ENCODE measurements around the gene FOXP1. TPM values are rescaled to one million over a fixed set of nuclear protein-coding genes. Genes with fewer than 3 reads are reported as not detected.

The FOXP1 gene
- total RNA-seq, 2 donors from 2014 or later, result 41.7 to 94.3 TPM

GRCh38 chr3:71265365-71265915 is 318.1 kb downstream of the FOXP1 start:
- DNase-seq, result no peak
- 97% methylated on average over 9 of the region's 9 CpGs for WGBS, 2 experiments (ENCODE audit: insufficient coverage in 1 of 2, insufficient read length in 1 of 2)
- Histone ChIP-seq H3K9ac (ENCODE audit: extremely low read depth, low read length, poor library complexity, severe bottlenecking) (no peak overlapping the region), H3K9me3 (ENCODE audit: control insufficient read depth, low read length) (no peaks in the 10 kb centered on the region), H3K4me1 (ENCODE audit: control insufficient read depth, insufficient read depth, low read length) (no peaks in the 10 kb centered on the region), H3K27ac (ENCODE audit: low read depth, low read length) (no peak overlapping the region), H3K4me3 (ENCODE audit: low read length) (no peak overlapping the region), H3K36me3 (ENCODE audit: control insufficient read depth, insufficient read depth, low read length) (no peaks in the 10 kb centered on the region), H3K27me3 (ENCODE audit: control insufficient read depth, insufficient read depth, low read length, poor library complexity, severe bottlenecking) (no peaks in the 10 kb centered on the region)
- Mint-ChIP-seq H3K27me3 (ENCODE audit: insufficient read depth) (no peaks in the 10 kb centered on the region), H3K4me1 (peaks cover 25% of the 10 kb centered on the region), H3K9me3 (no peaks in the 10 kb centered on the region), H3K27ac (no peak overlapping the region), H3K36me3 (ENCODE audit: low read depth) (peaks cover 7% of the 10 kb centered on the region), H3K4me3 (no peak overlapping the region)
- TF ChIP-seq CTCF (conservative IDR thresholded peaks at IDR 0.05), result no peak

GRCh38 chr3:71264840-71265239 is 318.7 kb downstream of the FOXP1 start:
- no peak overlapping the region for H3K27ac Mint-ChIP-seq
- Histone ChIP-seq H3K4me3 (ENCODE audit: low read length) (no peak overlapping the region), H3K4me1 (ENCODE audit: control insufficient read depth, insufficient read depth, low read length) (no peaks in the 10 kb centered on the region), H3K9me3 (ENCODE audit: control insufficient read depth, low read length) (no peaks in the 10 kb centered on the region), H3K27ac (ENCODE audit: low read depth, low read length) (no peak overlapping the region), H3K9ac (ENCODE audit: extremely low read depth, low read length, poor library complexity, severe bottlenecking) (no peak overlapping the region), H3K27me3 (ENCODE audit: control insufficient read depth, insufficient read depth, low read length, poor library complexity, severe bottlenecking) (no peaks in the 10 kb centered on the region), H3K36me3 (ENCODE audit: control insufficient read depth, insufficient read depth, low read length) (no peaks in the 10 kb centered on the region)
- peaks cover 7% of the 10 kb centered on the region for H3K36me3 Mint-ChIP-seq (ENCODE audit: low read depth)
- TF ChIP-seq CTCF (conservative IDR thresholded peaks at IDR 0.05), result no peak
- H3K4me1 Mint-ChIP-seq, result peaks cover 21% of the 10 kb centered on the region
- no peaks in the 10 kb centered on the region for H3K27me3 Mint-ChIP-seq (ENCODE audit: insufficient read depth)
- DNase-seq, result no peak
- H3K9me3 Mint-ChIP-seq, result no peaks in the 10 kb centered on the region
- no peak overlapping the region for H3K4me3 Mint-ChIP-seq
- WGBS, 2 experiments (ENCODE audit: insufficient coverage in 1 of 2, insufficient read length in 1 of 2), result 91 to 100% methylated on average over 2 of the region's 2 CpGs

GRCh38 chr3:71262364-71263265 is 320.9 kb downstream of the FOXP1 start:
- H3K4me3 Mint-ChIP-seq, result no peak overlapping the region
- Histone ChIP-seq H3K36me3 (ENCODE audit: control insufficient read depth, insufficient read depth, low read length) (no peaks in the 10 kb centered on the region), H3K4me1 (ENCODE audit: control insufficient read depth, insufficient read depth, low read length) (no peaks in the 10 kb centered on the region), H3K27ac (ENCODE audit: low read depth, low read length) (peak overlapping the region; percentile 22), H3K4me3 (ENCODE audit: low read length) (no peak overlapping the region), H3K9ac (ENCODE audit: extremely low read depth, low read length, poor library complexity, severe bottlenecking) (no peak overlapping the region), H3K9me3 (ENCODE audit: control insufficient read depth, low read length) (no peaks in the 10 kb centered on the region), H3K27me3 (ENCODE audit: control insufficient read depth, insufficient read depth, low read length, poor library complexity, severe bottlenecking) (no peaks in the 10 kb centered on the region)
- peak overlapping the region; percentile 3 for H3K27ac Mint-ChIP-seq
- H3K36me3 Mint-ChIP-seq (ENCODE audit: low read depth), result peaks cover 7% of the 10 kb centered on the region
- no peak for TF ChIP-seq CTCF (conservative IDR thresholded peaks at IDR 0.05)
- peaks cover 38% of the 10 kb centered on the region for H3K4me1 Mint-ChIP-seq
- DNase-seq, result no peak
- 92% methylated on average over 7 to 8 of the region's 8 CpGs for WGBS, 2 experiments (ENCODE audit: insufficient coverage in 1 of 2, insufficient read length in 1 of 2)
- no peaks in the 10 kb centered on the region for H3K27me3 Mint-ChIP-seq (ENCODE audit: insufficient read depth)
- H3K9me3 Mint-ChIP-seq, result no peaks in the 10 kb centered on the region
